H9 (cell line): Measurements from ENCODE around the gene ADCK2. TPM values are rescaled to one million over a fixed set of nuclear protein-coding genes. Genes with fewer than 3 reads are reported as not detected.

ENCODE experiments used
- DNase-seq: peaks from one replicate; pipeline ENCODE4 v3.0.0-alpha.2; 2017
- H2AFZ ChIP-seq: one replicate; pipeline ENCODE4 v1.6.1; 2013; ENCODE audit warnings: mild to moderate bottlenecking, low read length, control low read depth, moderate library complexity
- H2AK5ac ChIP-seq: 2 replicates; pipeline ENCODE4 v1.6.1; 2013; ENCODE audit warnings: low read length, control low read depth, mixed read lengths; ENCODE audit not compliant: insufficient read length
- H2BK120ac ChIP-seq: one replicate; pipeline ENCODE4 v1.6.1; 2013; ENCODE audit warnings: low read depth, mild to moderate bottlenecking, low read length, control low read depth, inconsistent platforms; ENCODE audit not compliant: poor library complexity, severe bottlenecking
- H2BK12ac ChIP-seq: 2 replicates; pipeline ENCODE4 v1.6.1; 2013; ENCODE audit warnings: low read length, control low read depth, mixed read lengths, low read depth; ENCODE audit not compliant: insufficient read length
- H2BK15ac ChIP-seq: 2 replicates; pipeline ENCODE4 v1.6.1; 2013; ENCODE audit warnings: low read depth, low read length, control low read depth
- H2BK20ac ChIP-seq: one replicate; pipeline ENCODE4 v1.6.1; 2013; ENCODE audit warnings: low read depth, mild to moderate bottlenecking, low read length, control low read depth, inconsistent platforms; ENCODE audit not compliant: poor library complexity, severe bottlenecking
- H2BK5ac ChIP-seq: 2 replicates; pipeline ENCODE4 v1.6.1; 2013; ENCODE audit warnings: low read length, control low read depth, mixed read lengths; ENCODE audit not compliant: insufficient read length
- H3K14ac ChIP-seq: 2 replicates; pipeline ENCODE4 v1.6.1; 2013; ENCODE audit warnings: low read length, control low read depth; ENCODE audit not compliant: insufficient read depth
- H3K18ac ChIP-seq: 2 replicates; pipeline ENCODE4 v1.6.1; 2013; ENCODE audit warnings: low read depth, mild to moderate bottlenecking, mixed read lengths, low read length, control low read depth; ENCODE audit not compliant: insufficient read length
- H3K23ac ChIP-seq: 2 replicates; pipeline ENCODE4 v1.6.1; 2013; ENCODE audit warnings: low read length, control low read depth, mixed read lengths, low read depth; ENCODE audit not compliant: insufficient read length
- H3K23me2 ChIP-seq: 2 replicates; pipeline ENCODE4 v1.6.1; 2013; ENCODE audit warnings: low read depth, mild to moderate bottlenecking, mixed read lengths, low read length, control low read depth; ENCODE audit not compliant: insufficient read length, poor library complexity, severe bottlenecking
- H3K27ac ChIP-seq: 2 replicates; pipeline ENCODE4 v1.5.1; 2013; ENCODE audit warnings: low read length, control low read depth, mixed read lengths, low read depth; ENCODE audit not compliant: insufficient read length
- H3K27me3 ChIP-seq: 2 replicates; pipeline ENCODE4 v1.6.1; 2013; ENCODE audit warnings: low read length, control low read depth, inconsistent platforms; ENCODE audit not compliant: insufficient read depth
- H3K4ac ChIP-seq: 2 replicates; pipeline ENCODE4 v1.6.1; 2013; ENCODE audit warnings: low read depth, mild to moderate bottlenecking, control low read depth, inconsistent platforms, low read length, moderate library complexity
- H3K4me1 ChIP-seq: 2 replicates; pipeline ENCODE4 v1.6.1; 2013; ENCODE audit warnings: low read length, control low read depth, inconsistent platforms; ENCODE audit not compliant: insufficient read depth
- H3K4me2 ChIP-seq: 2 replicates; pipeline ENCODE4 v1.6.1; 2013; ENCODE audit warnings: low read length, control low read depth, mixed read lengths; ENCODE audit not compliant: insufficient read length, insufficient read depth
- H3K56ac ChIP-seq: 2 replicates; pipeline ENCODE4 v1.6.1; 2013; ENCODE audit warnings: low read depth, mild to moderate bottlenecking, mixed read lengths, low read length, control low read depth; ENCODE audit not compliant: insufficient read length
- H3K79me1 ChIP-seq: 2 replicates; pipeline ENCODE4 v1.6.1; 2013; ENCODE audit warnings: low read depth, mild to moderate bottlenecking, moderate library complexity, low read length, control low read depth, inconsistent platforms; ENCODE audit not compliant: insufficient read depth, poor library complexity, severe bottlenecking
- H3K79me2 ChIP-seq: 2 replicates; pipeline ENCODE4 v1.6.1; 2013; ENCODE audit warnings: low read length, control low read depth, inconsistent platforms; ENCODE audit not compliant: insufficient read depth
- H3K9ac ChIP-seq: 2 replicates; pipeline ENCODE4 v1.6.1; 2013; ENCODE audit warnings: low read length, control low read depth, mixed read lengths; ENCODE audit not compliant: insufficient read length; ENCODE audit errors: extremely low read depth
- H3K9me3 ChIP-seq: one replicate; pipeline ENCODE4 v1.6.1; 2013; ENCODE audit warnings: low read depth, low read length, inconsistent platforms; ENCODE audit not compliant: control insufficient read depth
- H3T11ph ChIP-seq: one replicate; pipeline ENCODE4 v1.6.1; 2013; ENCODE audit warnings: mild to moderate bottlenecking, low read length, control low read depth, inconsistent platforms
- H4K20me1 ChIP-seq: one replicate; pipeline ENCODE4 v1.6.1; 2013; ENCODE audit not compliant: control insufficient read depth, insufficient read length, insufficient read depth
- H4K5ac ChIP-seq: 2 replicates; pipeline ENCODE4 v1.6.1; 2013; ENCODE audit warnings: low read depth, mild to moderate bottlenecking, mixed read lengths, low read length, control low read depth; ENCODE audit not compliant: insufficient read length
- H4K8ac ChIP-seq: replicated peaks from 2 replicates; pipeline ENCODE4 v1.6.1; 2013; ENCODE audit warnings: low read length, control low read depth, mixed read lengths, low read depth; ENCODE audit not compliant: insufficient read length
- H4K91ac ChIP-seq: 2 replicates; pipeline ENCODE4 v1.6.1; 2013; ENCODE audit warnings: low read depth, mild to moderate bottlenecking, moderate library complexity, mixed read lengths, low read length, control low read depth; ENCODE audit not compliant: insufficient read length
- H3K27ac Mint-ChIP-seq, 3 experiments: 2 replicates in 2 of 3; 3 replicates in 1 of 3; pipeline ENCODE4 v1.8.0; 2020 to 2021; ENCODE audit warnings: mixed read lengths in 3 of 3, mild to moderate bottlenecking in 1 of 3, moderate library complexity in 1 of 3
- H3K27me3 Mint-ChIP-seq: 2 replicates; pipeline ENCODE4 v1.8.0; 2021; ENCODE audit warnings: low read depth, mild to moderate bottlenecking, moderate library complexity, mixed read lengths
- H3K36me3 Mint-ChIP-seq, 3 experiments: 2 replicates in 2 of 3; 3 replicates in 1 of 3; pipeline ENCODE4 v1.8.0; 2020 to 2021; ENCODE audit warnings: low read depth in 3 of 3, mixed read lengths in 3 of 3; ENCODE audit not compliant: insufficient read depth in 1 of 3
- H3K4me1 Mint-ChIP-seq, 2 experiments: 2 replicates each; pipeline ENCODE4 v1.8.0; 2020; ENCODE audit warnings: mixed read lengths in 2 of 2
- H3K4me3 Mint-ChIP-seq, 2 experiments: 2 replicates in 1 of 2; 3 replicates in 1 of 2; pipeline ENCODE4 v1.8.0; 2020 to 2021; ENCODE audit warnings: mild to moderate bottlenecking in 2 of 2, mixed read lengths in 2 of 2, moderate library complexity in 1 of 2
- H3K9me3 Mint-ChIP-seq, 2 experiments: 2 replicates in 1 of 2; 3 replicates in 1 of 2; pipeline ENCODE4 v1.8.0; 2020; ENCODE audit warnings: mild to moderate bottlenecking in 2 of 2, mixed read lengths in 2 of 2, moderate library complexity in 1 of 2
- CTCF ChIP-seq: fragments of 200-600 bp; sonication (generic); conservative IDR thresholded peaks from 3 replicates; pipeline ENCODE4 v1.8.0; 2021; ENCODE audit warnings: antibody characterized with exemption, mild to moderate bottlenecking
- WGBS: extraction: QIAGEN DNeasy Blood & Tissue Kit; methylation state at CpG from one replicate; pipeline ENCODE4 v1.1.7; 2013; ENCODE audit warnings: missing lambda C conversion rate, low lambda C conversion rate, mixed read lengths; ENCODE audit not compliant: insufficient read length; ENCODE audit errors: extremely low coverage; 5-methylcytosine and 5-hydroxymethylcytosine counted together
- total RNA-seq: library from RNA; stranded (reverse); gene quantifications from 2 replicates; pipeline ENCODE4 v1.2.1, GENCODE V29; 2021

Gene ADCK2
- total RNA-seq, 1 experiment from 2014 or later = 12.4 TPM

- Histone ChIP-seq H3T11ph (no peak overlapping the region), H2BK20ac (no peak overlapping the region), H2AFZ (no peak overlapping the region), H2AK5ac (no peak overlapping the region), H3K4me1 (no peaks in the 10 kb centered on the region), H3K23ac (no peak overlapping the region), H2BK5ac (no peak overlapping the region), H4K8ac (no peak overlapping the region), H3K27me3 (no peaks in the 10 kb centered on the region; the same call in 1 of the 2 replicates), H4K5ac (no peak overlapping the region), H4K91ac (peak overlapping the region; percentile 27), H3K79me2 (no peaks in the 10 kb centered on the region), H3K79me1 (no peaks in the 10 kb centered on the region), H3K56ac (no peak overlapping the region), H3K4ac (no peak overlapping the region), H3K9ac (no peak overlapping the region), H3K27ac (no peak overlapping the region), H3K4me2 (no peak overlapping the region), H3K23me2 (peaks cover 4% of the 10 kb centered on the region), H2BK120ac (no peak overlapping the region), H3K14ac (no peak overlapping the region; the same call in 1 of the 2 replicates), H2BK15ac (no peak overlapping the region), H2BK12ac (no peak overlapping the region), H3K9me3 (no peaks in the 10 kb centered on the region), H3K18ac (no peak overlapping the region), H4K20me1 (no peaks in the 10 kb centered on the region)
- peaks cover 3% of the 10 kb centered on the region; the same call in 1 of the 2 replicates for H3K27me3 Mint-ChIP-seq
- no peaks in the 10 kb centered on the region for H3K9me3 Mint-ChIP-seq
- peaks cover 7 to 10% of the 10 kb centered on the region in 2 experiments for H3K4me1 Mint-ChIP-seq
- TF ChIP-seq CTCF = no peak
- H3K36me3 Mint-ChIP-seq = peaks cover 1 to 27% (median 10%) of the 10 kb centered on the region in 3 experiments; a peak in 6 of 7 replicates
- WGBS = no CpG with 5 or more reads among the region's 20 CpGs
- H3K27ac Mint-ChIP-seq = peak overlapping the region in 1 of 3 experiments; percentile 58; a peak in 2 of 7 replicates
- H3K4me3 Mint-ChIP-seq = no peak overlapping the region; a peak in 1 of 5 replicates
- no peak for DNase-seq
Observed at GRCh38 chr7:140678081-140678815, 5.5 kb downstream of the ADCK2 start.
